ENCODE results near the gene RAD51AP2. TPM values are rescaled to one million over a fixed set of nuclear protein-coding genes. Genes with fewer than 3 reads are reported as not detected.

Gene RAD51AP2
- total RNA-seq, 4 donors from 2014 or later, result 0.13 TPM; not detected in 3

- H3K9me3 ChIP-seq, result peaks cover 0 to 22% (median 0%) of the 10 kb centered on the region in 3 donors
- no peak overlapping the region for H3K4me3 ChIP-seq
- no peak for TF ChIP-seq POLR2A (IDR thresholded peaks at IDR 0.05)
- TF ChIP-seq EP300 (IDR thresholded peaks at IDR 0.05), result no peak
- no peak for TF ChIP-seq CTCF (IDR thresholded peaks at IDR 0.05)
- no peak for TF ChIP-seq POLR2AphosphoS5 (IDR thresholded peaks at IDR 0.05)
- no peak for ATAC-seq
- H3K27ac ChIP-seq, result no peak overlapping the region
- no peaks in the 10 kb centered on the region for H3K36me3 ChIP-seq
- no peaks in the 10 kb centered on the region for H3K27me3 ChIP-seq
- no peaks in the 10 kb centered on the region for H3K4me1 ChIP-seq
Measured at GRCh38 chr2:17471979-17472378, 46.3 kb downstream of the RAD51AP2 start.

- Histone ChIP-seq H3K4me1 (no peaks in the 10 kb centered on the region), H3K4me3 (no peak overlapping the region), H3K27me3 (no peaks in the 10 kb centered on the region), H3K27ac (no peak overlapping the region), H3K9me3 (peaks cover 0 to 22% (median 0%) of the 10 kb centered on the region in 3 donors), H3K36me3 (no peaks in the 10 kb centered on the region)
- TF ChIP-seq POLR2A (IDR thresholded peaks at IDR 0.05) (no peak), CTCF (IDR thresholded peaks at IDR 0.05) (peak in 1 of 4 experiments; percentile 39), POLR2AphosphoS5 (IDR thresholded peaks at IDR 0.05) (no peak)
- WGBS, 2 donors (ENCODE audit: low coverage in 1 of 2), result 71 to 85% methylated on average over 3 to 6 of the region's 6 CpGs
- ATAC-seq, result no peak
Measured at GRCh38 chr2:17470855-17471641, 47.2 kb downstream of the RAD51AP2 start.

- ATAC-seq, result no peak
- H3K27ac ChIP-seq, result no peak overlapping the region
Measured at GRCh38 chr2:17461087-17461475, 57.2 kb downstream of the RAD51AP2 start.

More at GRCh38 chr2:17461087-17461475, 57.2 kb downstream of the RAD51AP2 start:
- Histone ChIP-seq H3K27me3 (no peaks in the 10 kb centered on the region), H3K4me1 (no peaks in the 10 kb centered on the region), H3K9me3 (no peaks in the 10 kb centered on the region), H3K36me3 (no peaks in the 10 kb centered on the region), H3K4me3 (no peak overlapping the region)
- 67 to 94% methylated on average over 1 of the region's 1 CpG for WGBS, 2 donors (ENCODE audit: low coverage in 1 of 2)
- TF ChIP-seq POLR2AphosphoS5 (IDR thresholded peaks at IDR 0.05) (no peak), CTCF (IDR thresholded peaks at IDR 0.05) (no peak), EP300 (IDR thresholded peaks at IDR 0.05) (no peak)

Other genes with a start within 250 kb of the RAD51AP2 start
- 1 to 10 TPM in 1 of 4 donors, under 1 TPM in 3; 0.40 to 5.2 (median 0.76) TPM for gene VSNL1, start 22.3 kb upstream of the RAD51AP2 start, total RNA-seq
- 10 to 100 TPM; 11.2 to 16.7 (median 14.1) TPM for gene SMC6, start 235.4 kb upstream of the RAD51AP2 start, total RNA-seq
- gene GEN1, start 235.7 kb upstream of the RAD51AP2 start, total RNA-seq, result 1 to 10 TPM; 1.4 to 5.8 (median 3.0) TPM

All from gastroesophageal sphincter (tissue), 4 donors.